Liver (tissue), 3 donors: ENCODE measurements around the gene VWA2.

Experiments
- EGR1 ChIP-seq, 2 donors: IDR thresholded peaks; 2 replicates each; pipeline ENCODE4 v1.6.1; 2016 to 2018; ENCODE audit warnings: antibody characterized with exemption in 2 of 2, low read depth in 2 of 2
- RAD21 ChIP-seq, 2 donors: IDR thresholded peaks; 2 replicates each; pipeline ENCODE4 v1.6.1; 2016; ENCODE audit warnings: antibody characterized with exemption in 2 of 2, mild to moderate bottlenecking in 2 of 2
- RXRA ChIP-seq, 2 donors: IDR thresholded peaks; 2 replicates each; pipeline ENCODE4 v1.6.1; 2017 to 2018; ENCODE audit warnings: antibody characterized with exemption in 2 of 2, mild to moderate bottlenecking in 1 of 2
- SP1 ChIP-seq: IDR thresholded peaks from 2 replicates; pipeline ENCODE4 v1.6.1; 2018; ENCODE audit warnings: antibody characterized with exemption, mild to moderate bottlenecking
- YY1 ChIP-seq: IDR thresholded peaks from 2 replicates; pipeline ENCODE4 v1.6.1; 2016; ENCODE audit warnings: antibody characterized with exemption, mild to moderate bottlenecking
- TF ChIP-seq, protein P1 (sequence below): fragments of 150-350 bp; IDR thresholded peaks from 2 replicates; pipeline ENCODE4 v1.5.1; 2017; ENCODE audit warnings: improper control_type of control experiment, low read depth, low read length; ENCODE audit not compliant: missing input control
- TF ChIP-seq, protein P2 (sequence below): IDR thresholded peaks from 2 replicates; pipeline ENCODE4 v1.6.1; 2016; ENCODE audit warnings: antibody characterized with exemption, mild to moderate bottlenecking
- TF ChIP-seq, protein P3 (sequence below): IDR thresholded peaks from 2 replicates; pipeline ENCODE4 v1.6.1; 2016; ENCODE audit warnings: antibody characterized with exemption
- TF ChIP-seq, protein P4 (sequence below): IDR thresholded peaks from 2 replicates; pipeline ENCODE4 v1.6.1; 2016; ENCODE audit warnings: antibody characterized with exemption
- TF ChIP-seq, protein P5 (sequence below): IDR thresholded peaks from 2 replicates; pipeline ENCODE4 v1.6.1; 2016; ENCODE audit warnings: antibody characterized with exemption
- donor health status: healthy.
- donor health status: healthy.

DNA sequence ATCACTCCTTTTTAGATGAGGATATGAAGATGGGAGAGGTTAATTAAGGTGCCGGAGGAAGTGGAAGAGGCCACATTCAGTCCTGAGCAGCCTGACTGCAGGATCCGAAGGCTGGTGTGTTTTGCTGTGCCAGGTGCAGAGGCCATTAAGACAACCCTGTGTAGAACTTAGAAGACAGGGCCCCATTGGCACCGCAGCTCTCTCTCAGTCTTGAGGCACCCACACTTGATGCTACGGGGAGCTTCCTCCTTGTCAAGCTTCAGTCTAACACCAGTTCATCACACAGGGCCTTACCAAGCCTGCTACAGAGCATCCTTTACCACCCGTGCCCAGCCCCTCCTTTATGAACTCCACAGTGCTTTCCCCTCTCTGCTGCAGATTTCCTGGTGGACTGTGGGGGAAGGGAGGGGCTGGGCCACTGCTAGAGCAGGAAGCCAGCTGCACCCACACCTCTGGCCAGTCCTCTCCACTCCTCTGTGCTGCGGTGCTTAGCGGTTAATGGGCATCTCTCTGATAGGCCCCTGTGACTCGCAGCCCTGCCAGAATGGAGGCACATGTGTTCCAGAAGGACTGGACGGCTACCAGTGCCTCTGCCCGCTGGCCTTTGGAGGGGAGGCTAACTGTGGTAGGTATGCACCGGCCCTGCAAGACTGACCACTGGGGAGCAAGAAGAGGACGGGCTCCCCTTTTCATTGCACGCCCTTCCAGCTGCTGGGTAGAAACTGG, 45.5 kb downstream of the VWA2 start:
- TF ChIP-seq, protein P1, sequence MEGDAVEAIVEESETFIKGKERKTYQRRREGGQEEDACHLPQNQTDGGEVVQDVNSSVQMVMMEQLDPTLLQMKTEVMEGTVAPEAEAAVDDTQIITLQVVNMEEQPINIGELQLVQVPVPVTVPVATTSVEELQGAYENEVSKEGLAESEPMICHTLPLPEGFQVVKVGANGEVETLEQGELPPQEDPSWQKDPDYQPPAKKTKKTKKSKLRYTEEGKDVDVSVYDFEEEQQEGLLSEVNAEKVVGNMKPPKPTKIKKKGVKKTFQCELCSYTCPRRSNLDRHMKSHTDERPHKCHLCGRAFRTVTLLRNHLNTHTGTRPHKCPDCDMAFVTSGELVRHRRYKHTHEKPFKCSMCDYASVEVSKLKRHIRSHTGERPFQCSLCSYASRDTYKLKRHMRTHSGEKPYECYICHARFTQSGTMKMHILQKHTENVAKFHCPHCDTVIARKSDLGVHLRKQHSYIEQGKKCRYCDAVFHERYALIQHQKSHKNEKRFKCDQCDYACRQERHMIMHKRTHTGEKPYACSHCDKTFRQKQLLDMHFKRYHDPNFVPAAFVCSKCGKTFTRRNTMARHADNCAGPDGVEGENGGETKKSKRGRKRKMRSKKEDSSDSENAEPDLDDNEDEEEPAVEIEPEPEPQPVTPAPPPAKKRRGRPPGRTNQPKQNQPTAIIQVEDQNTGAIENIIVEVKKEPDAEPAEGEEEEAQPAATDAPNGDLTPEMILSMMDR = no peak
- TF ChIP-seq, protein P2, sequence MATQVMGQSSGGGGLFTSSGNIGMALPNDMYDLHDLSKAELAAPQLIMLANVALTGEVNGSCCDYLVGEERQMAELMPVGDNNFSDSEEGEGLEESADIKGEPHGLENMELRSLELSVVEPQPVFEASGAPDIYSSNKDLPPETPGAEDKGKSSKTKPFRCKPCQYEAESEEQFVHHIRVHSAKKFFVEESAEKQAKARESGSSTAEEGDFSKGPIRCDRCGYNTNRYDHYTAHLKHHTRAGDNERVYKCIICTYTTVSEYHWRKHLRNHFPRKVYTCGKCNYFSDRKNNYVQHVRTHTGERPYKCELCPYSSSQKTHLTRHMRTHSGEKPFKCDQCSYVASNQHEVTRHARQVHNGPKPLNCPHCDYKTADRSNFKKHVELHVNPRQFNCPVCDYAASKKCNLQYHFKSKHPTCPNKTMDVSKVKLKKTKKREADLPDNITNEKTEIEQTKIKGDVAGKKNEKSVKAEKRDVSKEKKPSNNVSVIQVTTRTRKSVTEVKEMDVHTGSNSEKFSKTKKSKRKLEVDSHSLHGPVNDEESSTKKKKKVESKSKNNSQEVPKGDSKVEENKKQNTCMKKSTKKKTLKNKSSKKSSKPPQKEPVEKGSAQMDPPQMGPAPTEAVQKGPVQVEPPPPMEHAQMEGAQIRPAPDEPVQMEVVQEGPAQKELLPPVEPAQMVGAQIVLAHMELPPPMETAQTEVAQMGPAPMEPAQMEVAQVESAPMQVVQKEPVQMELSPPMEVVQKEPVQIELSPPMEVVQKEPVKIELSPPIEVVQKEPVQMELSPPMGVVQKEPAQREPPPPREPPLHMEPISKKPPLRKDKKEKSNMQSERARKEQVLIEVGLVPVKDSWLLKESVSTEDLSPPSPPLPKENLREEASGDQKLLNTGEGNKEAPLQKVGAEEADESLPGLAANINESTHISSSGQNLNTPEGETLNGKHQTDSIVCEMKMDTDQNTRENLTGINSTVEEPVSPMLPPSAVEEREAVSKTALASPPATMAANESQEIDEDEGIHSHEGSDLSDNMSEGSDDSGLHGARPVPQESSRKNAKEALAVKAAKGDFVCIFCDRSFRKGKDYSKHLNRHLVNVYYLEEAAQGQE = no peak
- TF ChIP-seq SP1 = no peak
- no peak for TF ChIP-seq YY1
- TF ChIP-seq, protein P3, sequence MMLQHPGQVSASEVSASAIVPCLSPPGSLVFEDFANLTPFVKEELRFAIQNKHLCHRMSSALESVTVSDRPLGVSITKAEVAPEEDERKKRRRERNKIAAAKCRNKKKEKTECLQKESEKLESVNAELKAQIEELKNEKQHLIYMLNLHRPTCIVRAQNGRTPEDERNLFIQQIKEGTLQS = no peak
- TF ChIP-seq, protein P4, sequence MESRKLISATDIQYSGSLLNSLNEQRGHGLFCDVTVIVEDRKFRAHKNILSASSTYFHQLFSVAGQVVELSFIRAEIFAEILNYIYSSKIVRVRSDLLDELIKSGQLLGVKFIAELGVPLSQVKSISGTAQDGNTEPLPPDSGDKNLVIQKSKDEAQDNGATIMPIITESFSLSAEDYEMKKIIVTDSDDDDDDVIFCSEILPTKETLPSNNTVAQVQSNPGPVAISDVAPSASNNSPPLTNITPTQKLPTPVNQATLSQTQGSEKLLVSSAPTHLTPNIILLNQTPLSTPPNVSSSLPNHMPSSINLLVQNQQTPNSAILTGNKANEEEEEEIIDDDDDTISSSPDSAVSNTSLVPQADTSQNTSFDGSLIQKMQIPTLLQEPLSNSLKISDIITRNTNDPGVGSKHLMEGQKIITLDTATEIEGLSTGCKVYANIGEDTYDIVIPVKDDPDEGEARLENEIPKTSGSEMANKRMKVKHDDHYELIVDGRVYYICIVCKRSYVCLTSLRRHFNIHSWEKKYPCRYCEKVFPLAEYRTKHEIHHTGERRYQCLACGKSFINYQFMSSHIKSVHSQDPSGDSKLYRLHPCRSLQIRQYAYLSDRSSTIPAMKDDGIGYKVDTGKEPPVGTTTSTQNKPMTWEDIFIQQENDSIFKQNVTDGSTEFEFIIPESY = no peak
- TF ChIP-seq RAD21 (IDR thresholded peaks at IDR 0.05) = no peak
- TF ChIP-seq, protein P5, sequence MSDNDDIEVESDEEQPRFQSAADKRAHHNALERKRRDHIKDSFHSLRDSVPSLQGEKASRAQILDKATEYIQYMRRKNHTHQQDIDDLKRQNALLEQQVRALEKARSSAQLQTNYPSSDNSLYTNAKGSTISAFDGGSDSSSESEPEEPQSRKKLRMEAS = no peak
- TF ChIP-seq EGR1 (IDR thresholded peaks at IDR 0.05; ENCODE audit: low read depth in 2 of 2) = no peak
- TF ChIP-seq RXRA (IDR thresholded peaks at IDR 0.05) = no peak
